Bronchial epithelial cell (primary cell): ENCODE measurements around the gene KLKB1. TPM values are rescaled to one million over a fixed set of nuclear protein-coding genes. Genes with fewer than 3 reads are reported as not detected.

Source experiments
- DNase-seq: peaks from one replicate; pipeline ENCODE4 v3.0.0-alpha.2; 2010; ENCODE audit warnings: low read depth
- FAIRE-seq: peaks from 2 replicates; lab custom pipeline; 2011; peaks lifted over from hg19 to GRCh38; lab: Jason Lieb, UNC
- H3K27me3 ChIP-seq: 2 replicates; pipeline ENCODE4 v1.5.1; 2011; ENCODE audit warnings: low read length; ENCODE audit not compliant: control insufficient read depth, insufficient read depth
- H3K36me3 ChIP-seq: 2 replicates; pipeline ENCODE4 v1.5.1; 2011; ENCODE audit warnings: low read length; ENCODE audit not compliant: control insufficient read depth, insufficient read depth
- H3K4me3 ChIP-seq: 2 replicates; pipeline ENCODE4 v1.5.1; 2011; ENCODE audit warnings: mild to moderate bottlenecking, low read depth, low read length, control low read depth
- CTCF ChIP-seq: IDR thresholded peaks from 2 replicates; pipeline ENCODE4 v1.5.1; 2011; ENCODE audit warnings: mild to moderate bottlenecking, moderate library complexity, low read length, control low read depth, inconsistent platforms; ENCODE audit not compliant: insufficient read depth, severe bottlenecking
- total RNA-seq: library from RNA; depleted of rRNA; stranded (reverse); fragments of >200 nt; gene quantifications from 2 replicates; pipeline ENCODE4 v1.2.1, GENCODE V29; 2014

Gene KLKB1
- total RNA-seq, 1 donor from 2014 or later: not detected

GRCh38 chr4:186227744-186228513, 622 bp downstream of the KLKB1 start:
- TF ChIP-seq CTCF: no peak
- H3K36me3 ChIP-seq: no peaks in the 10 kb centered on the region
- no peaks in the 10 kb centered on the region for H3K27me3 ChIP-seq
- no peak for FAIRE-seq
- no peak overlapping the region for H3K4me3 ChIP-seq
- peak; percentile 15 for DNase-seq

DNA sequence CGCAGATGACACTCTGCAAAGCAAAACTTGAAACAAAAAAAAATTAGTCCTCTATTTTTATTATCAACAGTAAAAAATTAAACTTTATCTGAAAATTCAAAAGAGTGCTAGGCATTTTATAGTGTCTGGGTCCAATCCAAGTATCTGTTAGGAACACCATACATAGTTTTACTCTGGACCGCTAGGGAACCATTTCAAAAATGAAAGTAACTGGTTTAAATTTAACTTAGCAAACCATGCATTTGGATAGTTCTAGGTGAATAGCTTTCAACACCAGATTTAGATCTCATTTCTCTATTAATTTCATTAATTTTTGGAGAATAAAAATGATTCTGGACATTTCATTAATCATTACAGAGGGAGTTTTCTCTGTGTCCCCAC, 1.2 kb downstream of the KLKB1 start:
- H3K4me3 ChIP-seq: no peak overlapping the region
- TF ChIP-seq CTCF: no peak

GRCh38 chr4:186234367-186234766, 7.1 kb downstream of the KLKB1 start:
- no peak for DNase-seq
- Histone ChIP-seq H3K4me3 (no peak overlapping the region), H3K36me3 (no peaks in the 10 kb centered on the region), H3K27me3 (no peaks in the 10 kb centered on the region)
- no peak for FAIRE-seq
- TF ChIP-seq CTCF: no peak

More for the DNA sequence above, 1.2 kb downstream of the KLKB1 start:
- H3K36me3 ChIP-seq: no peaks in the 10 kb centered on the region
- H3K27me3 ChIP-seq: no peaks in the 10 kb centered on the region
- no peak for DNase-seq
- no peak for FAIRE-seq

- TF ChIP-seq CTCF: no peak
- Histone ChIP-seq H3K4me3 (no peak overlapping the region), H3K27me3 (no peaks in the 10 kb centered on the region), H3K36me3 (no peaks in the 10 kb centered on the region)
- no peak for FAIRE-seq
- DNase-seq: no peak
Measured at GRCh38 chr4:186236126-186236525, 8.8 kb downstream of the KLKB1 start.

DNA sequence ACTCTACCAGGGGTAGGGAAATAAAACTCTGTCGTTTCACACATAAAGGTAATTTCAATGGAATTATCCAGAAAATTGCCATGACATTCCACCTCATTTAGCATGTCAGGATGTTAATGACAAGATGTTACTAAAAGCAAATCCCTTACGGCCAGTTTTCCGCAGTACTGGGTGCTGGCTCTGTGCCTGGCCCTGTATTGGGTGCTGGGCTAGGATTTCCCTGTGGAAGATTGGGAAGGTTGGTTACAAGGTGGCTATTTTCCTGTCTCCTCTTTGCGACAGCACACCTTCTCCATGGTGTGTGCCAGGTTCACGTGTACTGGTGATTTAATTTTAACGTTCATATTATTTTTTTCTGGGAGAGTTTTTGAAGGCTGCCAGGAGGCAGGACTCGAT, 13.1 kb downstream of the KLKB1 start:
- no peak for TF ChIP-seq CTCF
- Histone ChIP-seq H3K27me3 (no peaks in the 10 kb centered on the region), H3K4me3 (no peak overlapping the region), H3K36me3 (no peaks in the 10 kb centered on the region)
- no peak for FAIRE-seq
- DNase-seq: no peak

GRCh38 chr4:186240848-186241491, 13.7 kb downstream of the KLKB1 start:
- TF ChIP-seq CTCF: no peak
- no peak for DNase-seq
- Histone ChIP-seq H3K27me3 (no peaks in the 10 kb centered on the region), H3K36me3 (no peaks in the 10 kb centered on the region), H3K4me3 (no peak overlapping the region)
- no peak for FAIRE-seq
